CD14-positive monocyte (primary cell): ENCODE data around the gene CEP112. TPM values are rescaled to one million over a fixed set of nuclear protein-coding genes. Genes with fewer than 3 reads are reported as not detected.

ENCODE experiments used
- DNase-seq, 3 donors: peaks; one replicate each; pipeline ENCODE4 v3.0.0-alpha.2; 2011 to 2022
- H2AFZ ChIP-seq: 2 replicates; pipeline ENCODE4 v1.6.0; 2012; ENCODE audit warnings: mild to moderate bottlenecking, low read depth, low read length, inconsistent platforms; ENCODE audit not compliant: insufficient read depth, poor library complexity, severe bottlenecking
- H3K27ac ChIP-seq, 2 donors: 1 replicate in 1 of 2; 2 replicates in 1 of 2; pipeline ENCODE4 v1.5.1; 2012 to 2013; ENCODE audit warnings: low read length in 2 of 2, control low read depth in 1 of 2, inconsistent platforms in 1 of 2, low read depth in 1 of 2, mild to moderate bottlenecking in 1 of 2
- H3K27me3 ChIP-seq, 2 donors: one replicate each; pipeline versions ENCODE4 v1.6.0 to v1.6.1; 2011 to 2013; ENCODE audit warnings: low read length in 2 of 2; ENCODE audit not compliant: control insufficient read depth in 2 of 2, insufficient read depth in 2 of 2
- H3K36me3 ChIP-seq, 2 donors: replicated peaks in 1 of 2; 1 replicate in 1 of 2; 2 replicates in 1 of 2; pipeline versions ENCODE4 v1.5.1 to v1.6.1; 2012 to 2013; ENCODE audit warnings: low read length in 2 of 2, control low read depth in 1 of 2, inconsistent platforms in 1 of 2, mild to moderate bottlenecking in 1 of 2; ENCODE audit not compliant: insufficient read depth in 2 of 2, control insufficient read depth in 1 of 2
- H3K4me1 ChIP-seq, 2 donors: 1 replicate in 1 of 2; 2 replicates in 1 of 2; pipeline versions ENCODE4 v1.5.1 to v1.6.1; 2012 to 2013; ENCODE audit warnings: low read length in 2 of 2, control low read depth in 1 of 2, inconsistent platforms in 1 of 2, mild to moderate bottlenecking in 1 of 2, moderate library complexity in 1 of 2; ENCODE audit not compliant: insufficient read depth in 2 of 2, control insufficient read depth in 1 of 2
- H3K4me2 ChIP-seq: replicated peaks from 2 replicates; pipeline ENCODE3; 2012; ENCODE audit warnings: low read length, moderate library complexity, mild to moderate bottlenecking; ENCODE audit not compliant: poor library complexity, severe bottlenecking; ENCODE audit errors: extremely low read depth
- H3K4me3 ChIP-seq, 3 experiments: fragments of 200-600 bp in 1 of 3; sonication (generic) in 1 of 3; replicated peaks in 1 of 3; 1 replicate in 2 of 3; 2 replicates in 1 of 3; pipeline ENCODE4 v1.5.1; 2011 to 2013; ENCODE audit warnings: low read length in 3 of 3, mild to moderate bottlenecking in 3 of 3, control low read depth in 2 of 3, low read depth in 2 of 3, inconsistent platforms in 1 of 3, moderate library complexity in 1 of 3
- H3K79me2 ChIP-seq: 2 replicates; pipeline ENCODE4 v1.6.0; 2012; ENCODE audit warnings: mild to moderate bottlenecking, control low read depth, inconsistent platforms, low read length, moderate library complexity; ENCODE audit not compliant: insufficient read depth
- H3K9ac ChIP-seq: 2 replicates; pipeline ENCODE4 v1.6.0; 2017; ENCODE audit warnings: low read length, mild to moderate bottlenecking; ENCODE audit not compliant: insufficient read depth, poor library complexity, severe bottlenecking
- H3K9me3 ChIP-seq, 2 donors: replicated peaks in 1 of 2; 1 replicate in 1 of 2; 2 replicates in 1 of 2; pipeline versions ENCODE4 v1.5.1 to v1.6.1; 2012 to 2013; ENCODE audit warnings: low read length in 2 of 2, control low read depth in 1 of 2; ENCODE audit not compliant: control insufficient read depth in 1 of 2, insufficient read depth in 1 of 2
- H4K20me1 ChIP-seq: 2 replicates; pipeline ENCODE4 v1.6.0; 2012; ENCODE audit warnings: mild to moderate bottlenecking, low read length, control low read depth, moderate library complexity; ENCODE audit not compliant: insufficient read depth
- H3K27ac Mint-ChIP-seq, 7 donors: one replicate each; pipeline ENCODE4 v1.8.0; 2020; ENCODE audit warnings: mild to moderate bottlenecking in 7 of 7, mixed read lengths in 7 of 7, moderate library complexity in 6 of 7, inconsistent platforms in 2 of 7
- H3K27me3 Mint-ChIP-seq, 3 donors: one replicate each; pipeline ENCODE4 v1.8.0; 2021 to 2022; ENCODE audit warnings: low read depth in 3 of 3, mild to moderate bottlenecking in 3 of 3, mixed read lengths in 3 of 3, moderate library complexity in 3 of 3, inconsistent platforms in 1 of 3
- H3K36me3 Mint-ChIP-seq, 2 donors: one replicate each; pipeline ENCODE4 v1.8.0; 2020; ENCODE audit warnings: mixed read lengths in 2 of 2, inconsistent platforms in 1 of 2, mild to moderate bottlenecking in 1 of 2
- H3K4me1 Mint-ChIP-seq: one replicate; pipeline ENCODE4 v1.8.0; 2020; ENCODE audit warnings: mild to moderate bottlenecking, mixed read lengths
- H3K4me3 Mint-ChIP-seq, 2 donors: one replicate each; pipeline ENCODE4 v1.8.0; 2020; ENCODE audit warnings: mild to moderate bottlenecking in 2 of 2, mixed read lengths in 2 of 2, moderate library complexity in 1 of 2
- H3K9me3 Mint-ChIP-seq, 7 donors: one replicate each; pipeline ENCODE4 v1.8.0; 2020 to 2022; ENCODE audit warnings: mixed read lengths in 7 of 7, mild to moderate bottlenecking in 6 of 7, moderate library complexity in 6 of 7, inconsistent platforms in 2 of 7
- CTCF ChIP-seq: fragments of 200-600 bp; IDR thresholded peaks from one replicate; pipeline ENCODE4 v1.8.0; 2022; ENCODE audit warnings: antibody characterized with exemption, mild to moderate bottlenecking
- WGBS: methylation state at CpG from one replicate; pipeline ENCODE4 v1.1.5; 2013; ENCODE audit warnings: missing lambda C conversion rate; ENCODE audit not compliant: insufficient coverage; 5-methylcytosine and 5-hydroxymethylcytosine counted together
- intact Hi-C, 2 donors: fragments of 100-400 bp; cut with micrococcal nuclease; formaldehyde crosslinking; loops; one replicate each; pipeline versions ENCODE4 v1.15.0 to v1.15.1; 2023
- polyA plus RNA-seq, 3 donors: library from polyadenylated mRNA; depleted of rRNA in 1 of 3; unstranded in 2 of 3; stranded (reverse) in 1 of 3; fragments of 300-500 nt in 2 of 3; fragments of >200 nt in 1 of 3; fragmentation: Illumina TruSeq in 2 of 3; gene quantifications; 1 replicate in 2 of 3; 2 replicates in 1 of 3; pipeline ENCODE4 v1.2.3, GENCODE V29; 2012 to 2021

The CEP112 gene
- polyA plus RNA-seq, 3 donors: 0.10 TPM; not detected in 2

- H3K9me3 ChIP-seq: peaks cover 0 to 5% of the 10 kb centered on the region in 2 donors
- TF ChIP-seq CTCF: no peak
- no peaks in the 10 kb centered on the region for H4K20me1 ChIP-seq
- no peak overlapping the region for H3K4me3 Mint-ChIP-seq
- peaks cover 0 to 2% (median 2%) of the 10 kb centered on the region in 3 donors for H3K27me3 Mint-ChIP-seq
- H3K36me3 ChIP-seq: no peaks in the 10 kb centered on the region
- intact Hi-C loops: no loop called here
- no peak overlapping the region for H2AFZ ChIP-seq
- no peaks in the 10 kb centered on the region for H3K79me2 ChIP-seq
- peaks cover 11 to 20% (median 15%) of the 10 kb centered on the region in 7 donors for H3K9me3 Mint-ChIP-seq
- H3K9ac ChIP-seq: no peak overlapping the region
- no peak overlapping the region for H3K4me2 ChIP-seq
- H3K27ac Mint-ChIP-seq: no peak overlapping the region
- DNase-seq: no peak
- no peaks in the 10 kb centered on the region for H3K4me1 Mint-ChIP-seq
- no peak overlapping the region for H3K4me3 ChIP-seq
- H3K36me3 Mint-ChIP-seq: no peaks in the 10 kb centered on the region
- H3K4me1 ChIP-seq: no peaks in the 10 kb centered on the region
- H3K27me3 ChIP-seq: no peaks in the 10 kb centered on the region
- WGBS: 100% methylated on average over 7 of the region's 9 CpGs
- no peak overlapping the region for H3K27ac ChIP-seq
Measured at GRCh38 chr17:65703891-65704290, 488.0 kb downstream of the CEP112 start.

DNA sequence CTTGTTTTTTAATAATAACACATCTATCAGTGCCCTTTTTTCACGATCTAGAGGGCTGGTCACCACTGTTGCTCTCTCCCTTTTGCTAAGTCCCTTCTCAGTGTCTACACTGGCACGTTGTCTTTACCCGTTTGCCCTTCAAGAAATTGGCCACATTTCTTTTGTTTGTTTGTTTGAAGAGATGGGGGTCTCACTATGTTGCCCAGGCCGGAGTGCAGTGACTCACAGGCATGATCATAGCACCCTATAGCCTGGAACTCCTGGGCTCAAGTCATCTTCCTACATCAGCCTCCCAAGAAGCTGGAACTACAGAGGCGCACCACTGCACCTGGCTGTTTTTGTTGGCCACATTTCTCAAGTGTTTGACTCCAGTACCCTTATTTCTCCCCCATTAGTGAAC, 492.5 kb downstream of the CEP112 start:
- no peaks in the 10 kb centered on the region for H3K4me1 ChIP-seq
- no peak for TF ChIP-seq CTCF
- H2AFZ ChIP-seq: no peak overlapping the region
- Mint-ChIP-seq H3K27ac (no peak overlapping the region), H3K36me3 (no peaks in the 10 kb centered on the region), H3K4me1 (no peaks in the 10 kb centered on the region), H3K9me3 (peaks cover 11 to 22% (median 15%) of the 10 kb centered on the region in 7 donors), H3K4me3 (no peak overlapping the region), H3K27me3 (peaks cover 0 to 6% (median 5%) of the 10 kb centered on the region in 3 donors)
- no peak for DNase-seq
- no peaks in the 10 kb centered on the region for H3K27me3 ChIP-seq
- H3K4me3 ChIP-seq: no peak overlapping the region
- H3K9ac ChIP-seq: no peak overlapping the region
- H3K36me3 ChIP-seq: no peaks in the 10 kb centered on the region
- intact Hi-C loops: no loop called here
- no peaks in the 10 kb centered on the region for H4K20me1 ChIP-seq
- H3K4me2 ChIP-seq: no peak overlapping the region
- peaks cover 0 to 5% of the 10 kb centered on the region in 2 donors for H3K9me3 ChIP-seq
- 100% methylated on average over 1 of the region's 5 CpGs for WGBS
- no peaks in the 10 kb centered on the region for H3K79me2 ChIP-seq
- no peak overlapping the region for H3K27ac ChIP-seq
